Neural progenitor cell (in vitro differentiated cells): Measurements from ENCODE around the gene PLA2G6. TPM values are rescaled to one million over a fixed set of nuclear protein-coding genes. Genes with fewer than 3 reads are reported as not detected.

Experiments used
- DNase-seq: peaks from one replicate; pipeline ENCODE4 v3.0.0-alpha.2; 2016; ENCODE audit warnings: low spot score
- H2AFZ ChIP-seq: fragments of 200-600 bp; sonication (generic); replicated peaks from 2 replicates; pipeline ENCODE4 v1.6.1; 2016; ENCODE audit warnings: antibody characterized with exemption
- H3F3A ChIP-seq: fragments of 200-600 bp; sonication (generic); 2 replicates; pipeline ENCODE4 v1.6.1; 2016; ENCODE audit warnings: antibody characterized with exemption, low read depth
- H3K27ac ChIP-seq: fragments of 200-600 bp; sonication (generic); 2 replicates; pipeline ENCODE4 v1.5.1; 2016; ENCODE audit warnings: mild to moderate bottlenecking
- H3K27me3 ChIP-seq: fragments of 200-600 bp; sonication (generic); 2 replicates; pipeline ENCODE4 v1.6.1; 2016; ENCODE audit warnings: mild to moderate bottlenecking, moderate library complexity
- H3K36me3 ChIP-seq: fragments of 200-600 bp; sonication (generic); 2 replicates; pipeline ENCODE4 v1.5.1; 2016
- H3K4me1 ChIP-seq: fragments of 200-600 bp; sonication (generic); 2 replicates; pipeline ENCODE4 v1.6.1; 2016; ENCODE audit warnings: mixed run types
- H3K4me2 ChIP-seq: fragments of 200-600 bp; sonication (generic); 2 replicates; pipeline ENCODE4 v1.6.1; 2016
- H3K4me3 ChIP-seq: fragments of 200-600 bp; sonication (generic); 2 replicates; pipeline ENCODE4 v1.5.1; 2016
- H3K79me2 ChIP-seq: fragments of 200-600 bp; sonication (generic); 2 replicates; pipeline ENCODE4 v1.6.1; 2016; ENCODE audit warnings: low read depth
- H3K9ac ChIP-seq: fragments of 200-600 bp; sonication (generic); 2 replicates; pipeline ENCODE4 v1.6.1; 2016
- H3K9me3 ChIP-seq: fragments of 200-600 bp; sonication (generic); 2 replicates; pipeline ENCODE4 v1.5.1; 2016; ENCODE audit warnings: low read depth
- H4K20me1 ChIP-seq: fragments of 200-600 bp; sonication (generic); 2 replicates; pipeline ENCODE4 v1.6.1; 2016; ENCODE audit warnings: low read depth
- H3K27ac Mint-ChIP-seq: 3 replicates; pipeline ENCODE4 v1.8.0; 2021; ENCODE audit warnings: mixed read lengths
- H3K27me3 Mint-ChIP-seq: 2 replicates; pipeline ENCODE4 v1.8.0; 2022; ENCODE audit warnings: low read depth, mild to moderate bottlenecking, inconsistent platforms, moderate library complexity, mixed read lengths; ENCODE audit not compliant: insufficient read depth
- H3K36me3 Mint-ChIP-seq: 3 replicates; pipeline ENCODE4 v1.8.0; 2021; ENCODE audit warnings: mixed read lengths
- H3K4me1 Mint-ChIP-seq: 3 replicates; pipeline ENCODE4 v1.8.0; 2021; ENCODE audit warnings: mixed read lengths
- H3K4me3 Mint-ChIP-seq: 3 replicates; pipeline ENCODE4 v1.8.0; 2021; ENCODE audit warnings: mild to moderate bottlenecking, moderate library complexity, mixed read lengths
- H3K9me3 Mint-ChIP-seq: 3 replicates; pipeline ENCODE4 v1.8.0; 2020; ENCODE audit warnings: mixed read lengths
- CTCF ChIP-seq: fragments of 200-600 bp; sonication (generic); IDR thresholded peaks from 2 replicates; pipeline ENCODE4 v1.5.1; 2017; ENCODE audit warnings: antibody characterized with exemption, mild to moderate bottlenecking
- EZH2 ChIP-seq: fragments of 200-600 bp; sonication (generic); IDR thresholded peaks from 2 replicates; pipeline ENCODE4 v1.6.1; 2017; ENCODE audit warnings: antibody characterized with exemption, mild to moderate bottlenecking, moderate library complexity
- EZH2phosphoT487 ChIP-seq: fragments of 200-600 bp; sonication (generic); IDR thresholded peaks from 2 replicates; pipeline ENCODE4 v1.6.1; 2017; ENCODE audit warnings: antibody characterized with exemption
- total RNA-seq: library from RNA; depleted of rRNA; stranded (reverse); fragments of >200 nt; gene quantifications from 2 replicates; pipeline ENCODE4 v1.2.3, GENCODE V29; 2015; ENCODE audit warnings: low replicate concordance

The PLA2G6 gene
- total RNA-seq, 1 donor from 2014 or later: 20.1 TPM

DNA sequence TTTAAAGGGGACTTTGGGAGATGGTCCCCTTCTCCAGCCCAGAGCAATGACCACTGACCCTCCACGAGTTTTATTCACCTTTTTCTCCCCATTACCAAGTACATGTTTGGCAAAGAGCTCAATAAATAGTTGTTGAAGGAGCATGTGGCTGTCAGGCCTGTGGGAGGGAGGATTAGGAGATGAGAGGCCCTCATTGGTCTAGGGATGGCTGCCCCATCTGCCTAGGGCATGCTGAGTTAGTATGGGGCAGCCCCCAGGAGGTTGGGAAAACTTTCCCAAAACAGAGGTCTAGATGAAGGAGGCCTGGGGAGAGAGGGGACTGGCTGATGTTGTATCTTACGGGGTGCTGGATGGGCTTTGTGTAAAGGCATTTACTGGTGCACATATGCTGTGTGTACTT is 30.8 kb upstream of the PLA2G6 start:
- peaks cover 15% of the 10 kb centered on the region for H3K4me1 Mint-ChIP-seq
- Histone ChIP-seq H3K4me2 (no peak overlapping the region), H3K36me3 (no peaks in the 10 kb centered on the region), H3K27ac (no peak overlapping the region), H3K27me3 (peaks cover 25% of the 10 kb centered on the region), H3K79me2 (no peaks in the 10 kb centered on the region), H2AFZ (no peak overlapping the region), H3K9ac (no peak overlapping the region), H4K20me1 (peaks cover 17% of the 10 kb centered on the region), H3K4me3 (no peak overlapping the region), H3F3A (no peaks in the 10 kb centered on the region), H3K4me1 (no peaks in the 10 kb centered on the region), H3K9me3 (no peaks in the 10 kb centered on the region)
- H3K27ac Mint-ChIP-seq: no peak overlapping the region
- TF ChIP-seq EZH2phosphoT487: no peak
- TF ChIP-seq EZH2: no peak
- no peak for TF ChIP-seq CTCF
- peaks cover 16% of the 10 kb centered on the region for H3K27me3 Mint-ChIP-seq
- H3K36me3 Mint-ChIP-seq: peaks cover 11% of the 10 kb centered on the region
- DNase-seq: no peak
- H3K9me3 Mint-ChIP-seq: no peaks in the 10 kb centered on the region
- H3K4me3 Mint-ChIP-seq: no peak overlapping the region

DNA sequence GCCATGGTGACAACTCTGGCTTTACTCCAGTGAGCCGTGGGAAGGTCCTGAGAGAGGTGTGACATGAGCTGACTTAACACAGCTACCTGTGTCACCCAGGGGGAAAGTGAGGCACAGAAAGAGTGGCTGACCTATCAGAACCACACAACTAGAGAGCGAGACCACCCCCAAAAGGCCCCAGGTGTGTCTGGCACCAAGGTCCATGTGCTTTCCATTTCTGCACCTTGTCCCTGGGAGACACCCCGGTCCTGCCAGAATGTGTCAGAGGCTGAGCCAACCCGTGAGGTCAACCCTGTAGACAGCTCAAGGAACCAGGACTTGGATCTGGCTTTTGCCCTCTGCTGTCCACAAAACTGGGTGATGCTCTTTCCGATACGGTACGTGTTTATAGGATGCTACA is 29.9 kb upstream of the PLA2G6 start:
- Histone ChIP-seq H3K79me2 (no peaks in the 10 kb centered on the region), H3K9me3 (no peaks in the 10 kb centered on the region), H3K27ac (no peak overlapping the region), H3K36me3 (no peaks in the 10 kb centered on the region), H3K4me2 (no peak overlapping the region), H2AFZ (no peak overlapping the region), H3F3A (no peaks in the 10 kb centered on the region), H3K4me3 (no peak overlapping the region), H3K4me1 (no peaks in the 10 kb centered on the region), H3K27me3 (peaks cover 25% of the 10 kb centered on the region), H3K9ac (no peak overlapping the region), H4K20me1 (peaks cover 17% of the 10 kb centered on the region)
- H3K27ac Mint-ChIP-seq: no peak overlapping the region
- H3K27me3 Mint-ChIP-seq: peaks cover 16% of the 10 kb centered on the region
- TF ChIP-seq EZH2 (no peak), EZH2phosphoT487 (no peak), CTCF (no peak)
- DNase-seq: no peak
- H3K4me3 Mint-ChIP-seq: no peak overlapping the region
- peaks cover 11% of the 10 kb centered on the region for H3K36me3 Mint-ChIP-seq
- H3K4me1 Mint-ChIP-seq: peaks cover 14% of the 10 kb centered on the region
- H3K9me3 Mint-ChIP-seq: no peaks in the 10 kb centered on the region

- peaks cover 20% of the 10 kb centered on the region for H4K20me1 ChIP-seq
- peaks cover 29% of the 10 kb centered on the region for H3K27me3 ChIP-seq
- no peak overlapping the region for H3K9ac ChIP-seq
- no peak overlapping the region for H2AFZ ChIP-seq
- H3K27ac Mint-ChIP-seq: peak overlapping the region; percentile 60
- no peak overlapping the region for H3K4me3 ChIP-seq
- no peak overlapping the region for H3K4me2 ChIP-seq
- H3K4me3 Mint-ChIP-seq: no peak overlapping the region
- H3K4me1 Mint-ChIP-seq: peaks cover 16% of the 10 kb centered on the region
- peaks cover 2% of the 10 kb centered on the region for H3K36me3 Mint-ChIP-seq
- no peaks in the 10 kb centered on the region for H3K4me1 ChIP-seq
- H3K27ac ChIP-seq: no peak overlapping the region
- no peaks in the 10 kb centered on the region for H3K9me3 Mint-ChIP-seq
- peaks cover 4% of the 10 kb centered on the region for H3F3A ChIP-seq
- TF ChIP-seq CTCF (no peak), EZH2 (no peak), EZH2phosphoT487 (no peak)
- no peak for DNase-seq
- H3K79me2 ChIP-seq: no peaks in the 10 kb centered on the region
- no peaks in the 10 kb centered on the region for H3K9me3 ChIP-seq
- peaks cover 14% of the 10 kb centered on the region for H3K27me3 Mint-ChIP-seq
- H3K36me3 ChIP-seq: no peaks in the 10 kb centered on the region
Observed at GRCh38 chr22:38208551-38208968, 26.9 kb upstream of the PLA2G6 start.
